ENCODE results near the gene CDH23.

CDH23 gene

DNA sequence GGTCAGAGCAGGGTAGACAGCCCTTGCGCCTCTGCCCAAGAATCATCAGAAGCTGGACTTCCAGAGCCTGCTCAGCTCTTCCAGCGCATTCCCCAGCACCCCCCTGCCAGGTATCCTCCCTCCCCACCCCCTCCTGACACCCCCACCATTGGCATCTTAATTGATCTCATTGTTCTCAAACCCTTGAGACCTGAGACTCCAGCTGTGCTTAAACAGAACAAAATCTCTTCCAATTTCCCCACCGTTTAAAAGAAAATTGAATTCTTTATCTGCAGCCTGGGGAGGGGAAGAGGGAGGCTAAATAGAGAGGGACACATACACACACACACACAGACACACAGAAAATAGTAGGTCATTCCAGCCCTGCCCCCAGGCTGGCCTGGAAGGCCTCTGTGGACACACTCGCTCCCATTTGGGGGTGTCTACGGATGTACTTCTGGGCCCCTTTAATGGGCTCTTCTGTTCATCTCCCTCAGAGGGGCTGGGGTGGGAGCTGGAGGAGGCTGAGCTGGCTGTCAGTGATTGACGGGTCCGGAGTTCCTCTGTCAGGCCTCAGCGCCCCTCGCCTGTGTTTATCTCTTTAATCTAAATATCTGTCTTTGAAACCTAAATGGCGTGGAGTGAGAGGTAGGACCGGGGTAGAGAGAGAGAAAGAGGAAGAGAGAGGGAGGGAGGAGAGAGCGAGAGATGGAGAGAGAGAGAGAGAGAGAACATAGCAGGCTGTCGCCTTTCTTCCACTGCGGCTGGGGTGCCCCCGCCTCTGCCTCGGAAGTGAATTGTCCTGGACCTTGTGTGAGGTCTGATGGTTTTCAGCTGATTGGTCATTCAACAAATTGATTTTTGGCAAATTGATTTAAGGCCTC lies 261.1 kb downstream of the CDH23 start:
- H3K4me3 ChIP-seq (ENCODE audit: low read length), result no peak overlapping the region
- DNase-seq (ENCODE audit: low read depth), result no peak
- TF ChIP-seq, protein P1, sequence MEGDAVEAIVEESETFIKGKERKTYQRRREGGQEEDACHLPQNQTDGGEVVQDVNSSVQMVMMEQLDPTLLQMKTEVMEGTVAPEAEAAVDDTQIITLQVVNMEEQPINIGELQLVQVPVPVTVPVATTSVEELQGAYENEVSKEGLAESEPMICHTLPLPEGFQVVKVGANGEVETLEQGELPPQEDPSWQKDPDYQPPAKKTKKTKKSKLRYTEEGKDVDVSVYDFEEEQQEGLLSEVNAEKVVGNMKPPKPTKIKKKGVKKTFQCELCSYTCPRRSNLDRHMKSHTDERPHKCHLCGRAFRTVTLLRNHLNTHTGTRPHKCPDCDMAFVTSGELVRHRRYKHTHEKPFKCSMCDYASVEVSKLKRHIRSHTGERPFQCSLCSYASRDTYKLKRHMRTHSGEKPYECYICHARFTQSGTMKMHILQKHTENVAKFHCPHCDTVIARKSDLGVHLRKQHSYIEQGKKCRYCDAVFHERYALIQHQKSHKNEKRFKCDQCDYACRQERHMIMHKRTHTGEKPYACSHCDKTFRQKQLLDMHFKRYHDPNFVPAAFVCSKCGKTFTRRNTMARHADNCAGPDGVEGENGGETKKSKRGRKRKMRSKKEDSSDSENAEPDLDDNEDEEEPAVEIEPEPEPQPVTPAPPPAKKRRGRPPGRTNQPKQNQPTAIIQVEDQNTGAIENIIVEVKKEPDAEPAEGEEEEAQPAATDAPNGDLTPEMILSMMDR (IDR thresholded peaks at IDR 0.05; ENCODE audit: insufficient read depth, low read depth, low read length, missing control alignments), result no peak

DNA sequence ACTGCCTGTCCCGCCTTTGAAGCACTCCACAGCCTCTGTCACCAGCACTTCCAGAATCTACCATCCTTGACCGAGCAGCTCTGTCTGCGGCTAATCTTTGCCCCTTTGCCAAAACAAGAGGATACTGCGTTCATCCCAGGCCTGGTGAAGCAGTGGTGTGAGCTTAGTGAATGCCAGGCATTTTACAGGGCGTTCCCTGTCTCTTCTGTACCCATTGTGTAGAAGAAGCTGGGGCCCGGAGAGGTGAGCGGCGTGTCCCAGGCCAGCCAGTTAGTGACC lies 261.7 kb downstream of the CDH23 start:
- DNase-seq (ENCODE audit: low read depth), result no peak
- TF ChIP-seq, protein P1 (IDR thresholded peaks at IDR 0.05; ENCODE audit: insufficient read depth, low read depth, low read length, missing control alignments), result no peak
- H3K4me3 ChIP-seq (ENCODE audit: low read length), result no peak overlapping the region

- no peak overlapping the region for H3K4me3 ChIP-seq (ENCODE audit: low read length)
- DNase-seq (ENCODE audit: low read depth), result no peak
- TF ChIP-seq, protein P1 (IDR thresholded peaks at IDR 0.05; ENCODE audit: insufficient read depth, low read depth, low read length, missing control alignments), result no peak
Observed at GRCh38 chr10:71659111-71659634, 262.5 kb downstream of the CDH23 start.

- no peak overlapping the region for H3K4me3 ChIP-seq (ENCODE audit: low read length)
- DNase-seq (ENCODE audit: low read depth), result no peak
- TF ChIP-seq, protein P1 (IDR thresholded peaks at IDR 0.05; ENCODE audit: insufficient read depth, low read depth, low read length, missing control alignments), result no peak
Observed at GRCh38 chr10:71659737-71660136, 263.0 kb downstream of the CDH23 start.

- DNase-seq (ENCODE audit: low read depth), result no peak
- TF ChIP-seq, protein P1 (IDR thresholded peaks at IDR 0.05; ENCODE audit: insufficient read depth, low read depth, low read length, missing control alignments), result no peak
- no peak overlapping the region for H3K4me3 ChIP-seq (ENCODE audit: low read length)
Observed at GRCh38 chr10:71660313-71660712, 263.6 kb downstream of the CDH23 start.

DNA sequence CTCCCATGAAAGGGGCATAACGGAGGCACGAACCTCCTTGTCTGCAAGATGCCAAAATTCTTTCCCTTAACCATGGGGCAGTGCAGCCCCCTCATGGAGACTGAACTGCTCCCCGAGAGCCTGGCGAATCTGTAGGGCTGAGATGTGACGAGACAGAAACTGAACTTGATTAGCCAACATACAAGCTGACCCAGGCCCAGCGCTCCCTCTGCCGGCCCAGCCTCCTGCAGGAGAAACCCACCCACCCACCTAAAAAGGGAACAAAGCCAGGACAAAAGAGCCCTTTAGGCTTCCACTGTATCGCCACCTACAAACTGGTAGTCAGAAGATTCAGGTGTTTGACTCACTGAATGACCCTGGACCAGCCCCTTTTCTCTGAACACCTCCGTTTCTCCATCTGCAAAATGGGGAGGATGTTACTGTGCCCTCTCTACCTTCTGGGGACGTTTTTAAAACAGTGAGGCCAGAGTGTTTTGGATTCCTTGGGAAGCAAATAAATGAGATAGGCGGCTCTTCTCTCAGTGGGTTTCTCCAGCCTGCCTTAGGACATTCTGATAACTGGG lies 264.4 kb downstream of the CDH23 start:
- H3K4me3 ChIP-seq (ENCODE audit: low read length), result no peak overlapping the region
- TF ChIP-seq, protein P1 (IDR thresholded peaks at IDR 0.05; ENCODE audit: insufficient read depth, low read depth, low read length, missing control alignments), result no peak
- DNase-seq (ENCODE audit: low read depth), result no peak

All from epithelial cell of esophagus (primary cell).